ENCODE data around the gene DNM3. TPM values are rescaled to one million over a fixed set of nuclear protein-coding genes. Genes with fewer than 3 reads are reported as not detected.

DNM3 gene
- total RNA-seq, 2 donors from 2014 or later, result 4.7 to 4.9 TPM

- no peak for DNase-seq (ENCODE audit: low spot score)
Measured at GRCh38 chr1:172229942-172230341, 388.6 kb downstream of the DNM3 start.

GRCh38 chr1:172230526-172230925, 389.2 kb downstream of the DNM3 start:
- intact Hi-C loops (cut with DNase I), result no loop called here
- DNase-seq (ENCODE audit: low spot score), result no peak

More at GRCh38 chr1:172229942-172230341, 388.6 kb downstream of the DNM3 start:
- intact Hi-C loops (cut with DNase I), result no loop called here

- intact Hi-C loops (cut with DNase I), result no loop called here
- no peak for DNase-seq (ENCODE audit: low spot score)
Measured at GRCh38 chr1:172236958-172237357, 395.7 kb downstream of the DNM3 start.

- DNase-seq (ENCODE audit: low spot score), result no peak
- intact Hi-C loops (cut with DNase I), result no loop called here
Measured at GRCh38 chr1:172238158-172238557, 396.9 kb downstream of the DNM3 start.

- no peak for DNase-seq (ENCODE audit: low spot score)
- intact Hi-C loops (cut with DNase I), result no loop called here
Measured at GRCh38 chr1:172238965-172239364, 397.7 kb downstream of the DNM3 start.

- DNase-seq (ENCODE audit: low spot score), result no peak
- intact Hi-C loops (cut with DNase I), result no loop called here
Measured at GRCh38 chr1:172239901-172240300, 398.6 kb downstream of the DNM3 start.

GRCh38 chr1:172241540-172241939, 400.2 kb downstream of the DNM3 start:
- intact Hi-C loops (cut with DNase I), result no loop called here
- DNase-seq (ENCODE audit: low spot score), result no peak

- no peak for DNase-seq (ENCODE audit: low spot score)
- intact Hi-C loops (cut with DNase I), result no loop called here
Measured at GRCh38 chr1:172244865-172245264, 403.6 kb downstream of the DNM3 start.

- intact Hi-C loops (cut with DNase I), result no loop called here
- no peak for DNase-seq (ENCODE audit: low spot score)
Measured at GRCh38 chr1:172245788-172246187, 404.5 kb downstream of the DNM3 start.

- DNase-seq (ENCODE audit: low spot score), result no peak
- intact Hi-C loops (cut with DNase I), result no loop called here
Measured at GRCh38 chr1:172246521-172247390, 405.5 kb downstream of the DNM3 start.

GRCh38 chr1:172251486-172251885, 410.2 kb downstream of the DNM3 start:
- no peak for DNase-seq (ENCODE audit: low spot score)
- intact Hi-C loops (cut with DNase I), result no loop called here

- intact Hi-C loops (cut with DNase I), result no loop called here
- DNase-seq (ENCODE audit: low spot score), result no peak
Measured at GRCh38 chr1:172252321-172252720, 411.0 kb downstream of the DNM3 start.

- DNase-seq (ENCODE audit: low spot score), result no peak
- intact Hi-C loops (cut with DNase I), result no loop called here
Measured at GRCh38 chr1:172252958-172253357, 411.7 kb downstream of the DNM3 start.

GRCh38 chr1:172254521-172255222, 413.4 kb downstream of the DNM3 start:
- intact Hi-C loops (cut with DNase I), result no loop called here
- no peak for DNase-seq (ENCODE audit: low spot score)

- intact Hi-C loops (cut with DNase I), result no loop called here
- no peak for DNase-seq (ENCODE audit: low spot score)
Measured at GRCh38 chr1:172255223-172255560, 413.9 kb downstream of the DNM3 start.

- intact Hi-C loops (cut with DNase I), result no loop called here
- no peak for DNase-seq (ENCODE audit: low spot score)
Measured at GRCh38 chr1:172265905-172266304, 424.6 kb downstream of the DNM3 start.

GRCh38 chr1:172266528-172267174, 425.4 kb downstream of the DNM3 start:
- intact Hi-C loops (cut with DNase I), result no loop called here

GRCh38 chr1:172268237-172268636, 426.9 kb downstream of the DNM3 start:
- intact Hi-C loops (cut with DNase I), result no loop called here
- DNase-seq (ENCODE audit: low spot score), result no peak

More at GRCh38 chr1:172266528-172267174, 425.4 kb downstream of the DNM3 start:
- DNase-seq (ENCODE audit: low spot score), result no peak

GRCh38 chr1:172269084-172269483, 427.8 kb downstream of the DNM3 start:
- intact Hi-C loops (cut with DNase I), result no loop called here
- no peak for DNase-seq (ENCODE audit: low spot score)

- intact Hi-C loops (cut with DNase I), result no loop called here
- DNase-seq (ENCODE audit: low spot score), result no peak
Measured at GRCh38 chr1:172269644-172270043, 428.3 kb downstream of the DNM3 start.
